Peyer's patch (tissue), 4 donors: ENCODE results near the gene KCNIP3.

ENCODE experiments used
- POLR2A ChIP-seq, 2 donors: fragments of 450-650 bp; IDR thresholded peaks; one replicate each; pipeline ENCODE4 v1.5.1; 2017; ENCODE audit warnings: antibody characterized with exemption in 2 of 2, mild to moderate bottlenecking in 2 of 2, moderate library complexity in 2 of 2
- TF ChIP-seq, protein P1 (sequence below), 6 experiments: fragments of 450-650 bp in 4 of 6; fragments of 200-600 bp in 2 of 6; sonication (generic) in 1 of 6; IDR thresholded peaks; one replicate each; pipeline ENCODE4 v1.5.1; 2017 to 2019; ENCODE audit warnings: antibody characterized with exemption in 6 of 6, mild to moderate bottlenecking in 3 of 6, moderate library complexity in 1 of 6

DNA sequence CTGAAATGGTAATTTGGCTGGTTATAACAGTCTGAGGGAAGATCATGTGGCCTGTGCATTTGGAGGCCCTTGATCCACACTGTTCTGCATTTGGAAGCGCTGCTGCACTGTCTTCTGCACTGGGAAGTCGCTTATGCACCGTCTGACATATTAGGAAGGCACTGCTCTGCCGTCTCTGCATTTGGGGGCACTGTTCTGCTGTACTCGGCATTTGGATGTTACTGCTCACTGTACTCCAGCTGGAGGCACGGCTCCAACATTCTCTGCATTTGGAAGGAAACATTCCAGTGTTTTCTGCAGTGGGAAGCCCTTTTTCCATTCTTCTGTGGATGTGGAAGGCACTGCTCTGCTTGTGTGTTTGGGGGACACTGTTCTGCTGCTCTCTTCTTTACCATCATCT is 32.5 kb upstream of the KCNIP3 start:
- TF ChIP-seq, protein P1, sequence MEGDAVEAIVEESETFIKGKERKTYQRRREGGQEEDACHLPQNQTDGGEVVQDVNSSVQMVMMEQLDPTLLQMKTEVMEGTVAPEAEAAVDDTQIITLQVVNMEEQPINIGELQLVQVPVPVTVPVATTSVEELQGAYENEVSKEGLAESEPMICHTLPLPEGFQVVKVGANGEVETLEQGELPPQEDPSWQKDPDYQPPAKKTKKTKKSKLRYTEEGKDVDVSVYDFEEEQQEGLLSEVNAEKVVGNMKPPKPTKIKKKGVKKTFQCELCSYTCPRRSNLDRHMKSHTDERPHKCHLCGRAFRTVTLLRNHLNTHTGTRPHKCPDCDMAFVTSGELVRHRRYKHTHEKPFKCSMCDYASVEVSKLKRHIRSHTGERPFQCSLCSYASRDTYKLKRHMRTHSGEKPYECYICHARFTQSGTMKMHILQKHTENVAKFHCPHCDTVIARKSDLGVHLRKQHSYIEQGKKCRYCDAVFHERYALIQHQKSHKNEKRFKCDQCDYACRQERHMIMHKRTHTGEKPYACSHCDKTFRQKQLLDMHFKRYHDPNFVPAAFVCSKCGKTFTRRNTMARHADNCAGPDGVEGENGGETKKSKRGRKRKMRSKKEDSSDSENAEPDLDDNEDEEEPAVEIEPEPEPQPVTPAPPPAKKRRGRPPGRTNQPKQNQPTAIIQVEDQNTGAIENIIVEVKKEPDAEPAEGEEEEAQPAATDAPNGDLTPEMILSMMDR (IDR thresholded peaks at IDR 0.05): no peak
- no peak for TF ChIP-seq POLR2A (IDR thresholded peaks at IDR 0.05)
